HL-60 (cell line): ENCODE results near the gene NEUROD2.

Experiments used
- CTCF ChIP-seq: IDR thresholded peaks from one replicate; pipeline ENCODE4 v1.5.1; 2011; ENCODE audit warnings: low read length, control low read depth, inconsistent platforms; ENCODE audit not compliant: insufficient read depth
- POLR2AphosphoS5 ChIP-seq: IDR thresholded peaks from 2 replicates; pipeline ENCODE4 v1.6.1; 2012; ENCODE audit warnings: low read depth
- REST ChIP-seq: IDR thresholded peaks from 2 replicates; pipeline ENCODE4 v1.6.1; 2012; ENCODE audit warnings: low read depth; ENCODE audit not compliant: insufficient replicate concordance

GRCh38 chr17:39599004-39599664 is 8.6 kb downstream of the NEUROD2 start:
- TF ChIP-seq CTCF, result no peak
- TF ChIP-seq REST, result no peak
- TF ChIP-seq POLR2AphosphoS5, result no peak
